CD14-positive monocyte (primary cell): Measurements from ENCODE around the gene MKLN1. TPM values are rescaled to one million over a fixed set of nuclear protein-coding genes. Genes with fewer than 3 reads are reported as not detected.
A peak's percentile ranks its signal among the peaks of the same experiment; 100 is the strongest.

ENCODE experiments used
- DNase-seq, 3 donors: peaks; one replicate each; pipeline ENCODE4 v3.0.0-alpha.2; 2011 to 2022
- H2AFZ ChIP-seq: 2 replicates; pipeline ENCODE4 v1.6.0; 2012; ENCODE audit warnings: mild to moderate bottlenecking, low read depth, low read length, inconsistent platforms; ENCODE audit not compliant: insufficient read depth, poor library complexity, severe bottlenecking
- H3K27ac ChIP-seq, 2 donors: 1 replicate in 1 of 2; 2 replicates in 1 of 2; pipeline ENCODE4 v1.5.1; 2012 to 2013; ENCODE audit warnings: low read length in 2 of 2, control low read depth in 1 of 2, inconsistent platforms in 1 of 2, low read depth in 1 of 2, mild to moderate bottlenecking in 1 of 2
- H3K27me3 ChIP-seq, 2 donors: one replicate each; pipeline versions ENCODE4 v1.6.0 to v1.6.1; 2011 to 2013; ENCODE audit warnings: low read length in 2 of 2; ENCODE audit not compliant: control insufficient read depth in 2 of 2, insufficient read depth in 2 of 2
- H3K36me3 ChIP-seq, 2 donors: replicated peaks in 1 of 2; 1 replicate in 1 of 2; 2 replicates in 1 of 2; pipeline versions ENCODE4 v1.5.1 to v1.6.1; 2012 to 2013; ENCODE audit warnings: low read length in 2 of 2, control low read depth in 1 of 2, inconsistent platforms in 1 of 2, mild to moderate bottlenecking in 1 of 2; ENCODE audit not compliant: insufficient read depth in 2 of 2, control insufficient read depth in 1 of 2
- H3K4me1 ChIP-seq, 2 donors: 1 replicate in 1 of 2; 2 replicates in 1 of 2; pipeline versions ENCODE4 v1.5.1 to v1.6.1; 2012 to 2013; ENCODE audit warnings: low read length in 2 of 2, control low read depth in 1 of 2, inconsistent platforms in 1 of 2, mild to moderate bottlenecking in 1 of 2, moderate library complexity in 1 of 2; ENCODE audit not compliant: insufficient read depth in 2 of 2, control insufficient read depth in 1 of 2
- H3K4me2 ChIP-seq: replicated peaks from 2 replicates; pipeline ENCODE3; 2012; ENCODE audit warnings: low read length, moderate library complexity, mild to moderate bottlenecking; ENCODE audit not compliant: poor library complexity, severe bottlenecking; ENCODE audit errors: extremely low read depth
- H3K4me3 ChIP-seq, 3 experiments: fragments of 200-600 bp in 1 of 3; sonication (generic) in 1 of 3; replicated peaks in 1 of 3; 1 replicate in 2 of 3; 2 replicates in 1 of 3; pipeline ENCODE4 v1.5.1; 2011 to 2013; ENCODE audit warnings: low read length in 3 of 3, mild to moderate bottlenecking in 3 of 3, control low read depth in 2 of 3, low read depth in 2 of 3, inconsistent platforms in 1 of 3, moderate library complexity in 1 of 3
- H3K79me2 ChIP-seq: 2 replicates; pipeline ENCODE4 v1.6.0; 2012; ENCODE audit warnings: mild to moderate bottlenecking, control low read depth, inconsistent platforms, low read length, moderate library complexity; ENCODE audit not compliant: insufficient read depth
- H3K9ac ChIP-seq: 2 replicates; pipeline ENCODE4 v1.6.0; 2017; ENCODE audit warnings: low read length, mild to moderate bottlenecking; ENCODE audit not compliant: insufficient read depth, poor library complexity, severe bottlenecking
- H3K9me3 ChIP-seq, 2 donors: replicated peaks in 1 of 2; 1 replicate in 1 of 2; 2 replicates in 1 of 2; pipeline versions ENCODE4 v1.5.1 to v1.6.1; 2012 to 2013; ENCODE audit warnings: low read length in 2 of 2, control low read depth in 1 of 2; ENCODE audit not compliant: control insufficient read depth in 1 of 2, insufficient read depth in 1 of 2
- H4K20me1 ChIP-seq: 2 replicates; pipeline ENCODE4 v1.6.0; 2012; ENCODE audit warnings: mild to moderate bottlenecking, low read length, control low read depth, moderate library complexity; ENCODE audit not compliant: insufficient read depth
- H3K27ac Mint-ChIP-seq, 7 donors: one replicate each; pipeline ENCODE4 v1.8.0; 2020; ENCODE audit warnings: mild to moderate bottlenecking in 7 of 7, mixed read lengths in 7 of 7, moderate library complexity in 6 of 7, inconsistent platforms in 2 of 7
- H3K27me3 Mint-ChIP-seq, 3 donors: one replicate each; pipeline ENCODE4 v1.8.0; 2021 to 2022; ENCODE audit warnings: low read depth in 3 of 3, mild to moderate bottlenecking in 3 of 3, mixed read lengths in 3 of 3, moderate library complexity in 3 of 3, inconsistent platforms in 1 of 3
- H3K36me3 Mint-ChIP-seq, 2 donors: one replicate each; pipeline ENCODE4 v1.8.0; 2020; ENCODE audit warnings: mixed read lengths in 2 of 2, inconsistent platforms in 1 of 2, mild to moderate bottlenecking in 1 of 2
- H3K4me1 Mint-ChIP-seq: one replicate; pipeline ENCODE4 v1.8.0; 2020; ENCODE audit warnings: mild to moderate bottlenecking, mixed read lengths
- H3K4me3 Mint-ChIP-seq, 2 donors: one replicate each; pipeline ENCODE4 v1.8.0; 2020; ENCODE audit warnings: mild to moderate bottlenecking in 2 of 2, mixed read lengths in 2 of 2, moderate library complexity in 1 of 2
- H3K9me3 Mint-ChIP-seq, 7 donors: one replicate each; pipeline ENCODE4 v1.8.0; 2020 to 2022; ENCODE audit warnings: mixed read lengths in 7 of 7, mild to moderate bottlenecking in 6 of 7, moderate library complexity in 6 of 7, inconsistent platforms in 2 of 7
- WGBS: methylation state at CpG from one replicate; pipeline ENCODE4 v1.1.5; 2013; ENCODE audit warnings: missing lambda C conversion rate; ENCODE audit not compliant: insufficient coverage; 5-methylcytosine and 5-hydroxymethylcytosine counted together
- intact Hi-C, 2 donors: fragments of 100-400 bp; cut with micrococcal nuclease; formaldehyde crosslinking; loops; one replicate each; pipeline versions ENCODE4 v1.15.0 to v1.15.1; 2023
- polyA plus RNA-seq, 3 donors: library from polyadenylated mRNA; depleted of rRNA in 1 of 3; unstranded in 2 of 3; stranded (reverse) in 1 of 3; fragments of 300-500 nt in 2 of 3; fragments of >200 nt in 1 of 3; fragmentation: Illumina TruSeq in 2 of 3; gene quantifications; 1 replicate in 2 of 3; 2 replicates in 1 of 3; pipeline ENCODE4 v1.2.3, GENCODE V29; 2012 to 2021
- TF ChIP-seq, protein P1 (sequence below): fragments of 200-600 bp; IDR thresholded peaks from one replicate; pipeline ENCODE4 v1.8.0; 2022; ENCODE audit warnings: antibody characterized with exemption, mild to moderate bottlenecking

Gene MKLN1
- polyA plus RNA-seq, 3 donors: 12.2 to 18.5 (median 17.2) TPM

DNA sequence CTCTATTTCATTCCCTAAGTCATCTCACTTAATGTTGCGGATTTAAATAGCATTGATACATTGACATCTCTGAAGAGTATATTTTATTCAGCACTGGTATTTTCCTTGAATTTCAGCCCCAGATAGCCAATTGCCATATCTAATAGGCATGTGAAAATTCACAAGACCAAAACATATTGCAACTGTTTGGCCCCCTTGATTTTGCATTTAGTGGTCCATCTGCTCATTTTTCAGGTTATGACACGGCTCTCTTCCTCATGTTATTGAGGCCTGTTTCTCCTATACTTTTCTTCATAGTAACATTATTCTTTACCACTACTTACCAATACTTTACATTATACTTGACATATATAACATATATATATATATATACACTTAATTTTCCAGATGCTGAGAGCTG, 43.7 kb downstream of the MKLN1 start:
- H3K4me1 ChIP-seq: peaks cover 8% of the 10 kb centered on the region in 2 donors
- peaks cover 0 to 4% of the 10 kb centered on the region in 2 donors for H3K36me3 ChIP-seq
- no peak overlapping the region for H3K9ac ChIP-seq
- Mint-ChIP-seq H3K9me3 (peaks cover 0 to 5% (median 2%) of the 10 kb centered on the region in 7 donors), H3K4me1 (peaks cover 29% of the 10 kb centered on the region), H3K4me3 (no peak overlapping the region), H3K36me3 (peaks cover 6 to 7% of the 10 kb centered on the region in 2 donors), H3K27ac (no peak overlapping the region), H3K27me3 (no peaks in the 10 kb centered on the region)
- no peak overlapping the region for H2AFZ ChIP-seq
- intact Hi-C loops: no loop called here
- no peak for DNase-seq
- H3K27ac ChIP-seq: no peak overlapping the region
- no CpG with 5 or more reads among the region's 2 CpGs for WGBS
- H3K4me2 ChIP-seq: no peak overlapping the region
- H3K79me2 ChIP-seq: peaks cover 92% of the 10 kb centered on the region
- no peaks in the 10 kb centered on the region for H3K27me3 ChIP-seq
- H3K9me3 ChIP-seq: no peaks in the 10 kb centered on the region
- TF ChIP-seq, protein P1, sequence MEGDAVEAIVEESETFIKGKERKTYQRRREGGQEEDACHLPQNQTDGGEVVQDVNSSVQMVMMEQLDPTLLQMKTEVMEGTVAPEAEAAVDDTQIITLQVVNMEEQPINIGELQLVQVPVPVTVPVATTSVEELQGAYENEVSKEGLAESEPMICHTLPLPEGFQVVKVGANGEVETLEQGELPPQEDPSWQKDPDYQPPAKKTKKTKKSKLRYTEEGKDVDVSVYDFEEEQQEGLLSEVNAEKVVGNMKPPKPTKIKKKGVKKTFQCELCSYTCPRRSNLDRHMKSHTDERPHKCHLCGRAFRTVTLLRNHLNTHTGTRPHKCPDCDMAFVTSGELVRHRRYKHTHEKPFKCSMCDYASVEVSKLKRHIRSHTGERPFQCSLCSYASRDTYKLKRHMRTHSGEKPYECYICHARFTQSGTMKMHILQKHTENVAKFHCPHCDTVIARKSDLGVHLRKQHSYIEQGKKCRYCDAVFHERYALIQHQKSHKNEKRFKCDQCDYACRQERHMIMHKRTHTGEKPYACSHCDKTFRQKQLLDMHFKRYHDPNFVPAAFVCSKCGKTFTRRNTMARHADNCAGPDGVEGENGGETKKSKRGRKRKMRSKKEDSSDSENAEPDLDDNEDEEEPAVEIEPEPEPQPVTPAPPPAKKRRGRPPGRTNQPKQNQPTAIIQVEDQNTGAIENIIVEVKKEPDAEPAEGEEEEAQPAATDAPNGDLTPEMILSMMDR: no peak
- H4K20me1 ChIP-seq: peaks cover 95% of the 10 kb centered on the region
- no peak overlapping the region for H3K4me3 ChIP-seq

DNA sequence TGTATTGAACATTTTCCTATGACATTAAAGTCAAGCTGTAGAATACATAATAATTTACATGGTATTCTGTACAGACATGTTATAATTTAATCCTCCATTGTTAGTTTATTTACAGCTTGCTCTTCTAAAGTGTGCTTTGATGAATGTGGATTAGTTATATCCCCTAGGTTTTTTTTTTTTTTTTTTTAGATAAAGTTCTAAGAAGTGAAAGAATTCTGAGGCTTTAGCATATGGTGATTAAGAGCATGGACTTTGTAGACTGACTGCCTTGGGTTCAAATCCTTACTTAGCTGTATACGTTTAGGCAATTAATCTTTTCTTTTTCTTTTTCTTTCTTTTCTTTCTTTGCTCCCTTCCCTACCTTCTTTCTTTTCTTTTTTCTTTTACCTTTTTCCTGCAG, 44.9 kb downstream of the MKLN1 start:
- TF ChIP-seq, protein P1: no peak
- Mint-ChIP-seq H3K4me1 (peaks cover 27% of the 10 kb centered on the region), H3K36me3 (peaks cover 4 to 7% of the 10 kb centered on the region in 2 donors), H3K27me3 (no peaks in the 10 kb centered on the region), H3K9me3 (peaks cover 0 to 5% (median 2%) of the 10 kb centered on the region in 7 donors), H3K4me3 (no peak overlapping the region), H3K27ac (peak overlapping the region in 1 of 7 donors; percentile 33)
- Histone ChIP-seq H2AFZ (no peak overlapping the region), H3K4me3 (no peak overlapping the region), H3K9me3 (no peaks in the 10 kb centered on the region), H3K9ac (no peak overlapping the region), H3K4me2 (no peak overlapping the region), H3K4me1 (peaks cover 8% of the 10 kb centered on the region in 2 donors), H4K20me1 (peaks cover 86% of the 10 kb centered on the region), H3K36me3 (peaks cover 0 to 4% of the 10 kb centered on the region in 2 donors), H3K79me2 (peaks cover 81% of the 10 kb centered on the region), H3K27ac (no peak overlapping the region), H3K27me3 (no peaks in the 10 kb centered on the region)
- WGBS: no CpG with 5 or more reads among the region's 1 CpG
- DNase-seq: no peak
- intact Hi-C loops: no loop called here
